Mammary epithelial cell (primary cell): ENCODE data around the gene AOAH.

ENCODE experiments used
- EZH2 ChIP-seq: IDR thresholded peaks from 2 replicates; pipeline ENCODE4 v1.6.1; 2012; ENCODE audit warnings: low read length, inconsistent platforms, borderline replicate concordance
- TF ChIP-seq, protein P1 (sequence below), 2 donors: IDR thresholded peaks in 1 of 2; conservative IDR thresholded peaks in 1 of 2; 2 replicates each; pipeline ENCODE4 v1.5.1; 2011 to 2012; ENCODE audit warnings: inconsistent platforms in 2 of 2, low read length in 2 of 2, mild to moderate bottlenecking in 2 of 2, control low read depth in 1 of 2, low read depth in 1 of 2; ENCODE audit not compliant: insufficient read depth in 1 of 2; ENCODE audit errors: extremely low read depth in 1 of 2

DNA sequence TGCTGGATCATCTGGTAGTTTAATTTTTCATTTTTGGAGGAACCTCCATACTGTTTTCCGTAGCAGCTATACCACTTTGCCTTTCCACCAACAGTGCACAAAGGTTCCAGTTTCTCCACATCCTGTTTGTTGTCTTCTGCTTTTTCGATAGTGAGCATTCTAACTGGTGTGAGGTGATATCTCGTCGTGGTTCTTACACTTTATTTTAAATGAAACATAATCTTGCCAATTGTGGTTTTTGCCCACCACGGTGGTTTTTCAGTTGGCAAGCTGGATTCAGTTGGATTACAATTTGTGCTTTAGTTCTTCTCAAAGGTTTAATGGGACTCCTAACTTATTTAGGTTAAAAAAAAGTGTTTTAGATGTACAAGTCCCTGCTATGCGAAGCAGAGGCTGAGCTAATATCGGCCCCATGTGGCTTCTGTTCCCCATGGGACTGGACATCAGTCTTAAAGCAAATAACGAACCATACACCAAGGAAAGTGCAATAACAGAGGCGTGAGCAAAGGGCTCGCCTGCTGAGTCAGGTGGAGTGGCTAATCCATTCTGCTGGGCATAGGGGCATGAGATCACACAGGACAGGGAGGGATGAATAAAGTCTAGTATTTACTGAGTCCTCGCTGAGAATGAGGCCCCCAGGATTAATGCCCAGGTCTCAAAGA is 153.6 kb downstream of the AOAH start:
- TF ChIP-seq, protein P1, sequence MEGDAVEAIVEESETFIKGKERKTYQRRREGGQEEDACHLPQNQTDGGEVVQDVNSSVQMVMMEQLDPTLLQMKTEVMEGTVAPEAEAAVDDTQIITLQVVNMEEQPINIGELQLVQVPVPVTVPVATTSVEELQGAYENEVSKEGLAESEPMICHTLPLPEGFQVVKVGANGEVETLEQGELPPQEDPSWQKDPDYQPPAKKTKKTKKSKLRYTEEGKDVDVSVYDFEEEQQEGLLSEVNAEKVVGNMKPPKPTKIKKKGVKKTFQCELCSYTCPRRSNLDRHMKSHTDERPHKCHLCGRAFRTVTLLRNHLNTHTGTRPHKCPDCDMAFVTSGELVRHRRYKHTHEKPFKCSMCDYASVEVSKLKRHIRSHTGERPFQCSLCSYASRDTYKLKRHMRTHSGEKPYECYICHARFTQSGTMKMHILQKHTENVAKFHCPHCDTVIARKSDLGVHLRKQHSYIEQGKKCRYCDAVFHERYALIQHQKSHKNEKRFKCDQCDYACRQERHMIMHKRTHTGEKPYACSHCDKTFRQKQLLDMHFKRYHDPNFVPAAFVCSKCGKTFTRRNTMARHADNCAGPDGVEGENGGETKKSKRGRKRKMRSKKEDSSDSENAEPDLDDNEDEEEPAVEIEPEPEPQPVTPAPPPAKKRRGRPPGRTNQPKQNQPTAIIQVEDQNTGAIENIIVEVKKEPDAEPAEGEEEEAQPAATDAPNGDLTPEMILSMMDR (conservative IDR thresholded peaks at IDR 0.05 in 1 of 2, IDR thresholded peaks at IDR 0.05 in 1 of 2; ENCODE audit: extremely low read depth in 1 of 2, insufficient read depth in 1 of 2, low read depth in 1 of 2, low read length in 2 of 2): no peak
- no peak for TF ChIP-seq EZH2
